Neural cell (in vitro differentiated cells): ENCODE results near the gene RNF225. TPM values are rescaled to one million over a fixed set of nuclear protein-coding genes. Genes with fewer than 3 reads are reported as not detected.
"Not testable (repeated sequence)": the region's sequence is repeated elsewhere in the genome, so short reads cannot be mapped to it uniquely, and the experiment has no call there.

Experiments
- H2AFZ ChIP-seq: fragments of 200-600, 300-800 bp; sonication (generic), shearing (Covaris generic); 2 replicates; pipeline ENCODE4 v1.6.0; 2014; ENCODE audit warnings: low read depth, mild to moderate bottlenecking, antibody characterized with exemption, low read length, moderate library complexity
- H3F3A ChIP-seq: fragments of 200-600 bp; shearing (Covaris generic); 2 replicates; pipeline ENCODE4 v1.6.1; 2016; ENCODE audit warnings: mild to moderate bottlenecking, moderate library complexity, mixed read lengths, antibody characterized with exemption, low read length; ENCODE audit not compliant: insufficient read depth, poor library complexity, severe bottlenecking
- H3K27ac ChIP-seq: fragments of 200-600, 300-800 bp; sonication (generic), shearing (Covaris generic); 2 replicates; pipeline ENCODE4 v1.5.1; 2014; ENCODE audit warnings: mild to moderate bottlenecking, low read length, moderate library complexity
- H3K27me3 ChIP-seq: fragments of 300-800, 200-600 bp; sonication (generic), shearing (Covaris generic); 2 replicates; pipeline ENCODE4 v1.6.0; 2014; ENCODE audit warnings: mild to moderate bottlenecking, low read depth, low read length, moderate library complexity; ENCODE audit not compliant: insufficient read depth
- H3K36me3 ChIP-seq: fragments of 300-800, 200-600 bp; sonication (generic), shearing (Covaris generic); 2 replicates; pipeline ENCODE4 v1.5.1; 2014; ENCODE audit warnings: mild to moderate bottlenecking, antibody characterized with exemption, low read length, moderate library complexity; ENCODE audit not compliant: insufficient read depth
- H3K4me2 ChIP-seq: fragments of 300-800, 200-600 bp; sonication (generic), shearing (Covaris generic); 2 replicates; pipeline ENCODE4 v1.6.0; 2014; ENCODE audit warnings: mild to moderate bottlenecking, low read length
- H3K4me3 ChIP-seq: fragments of 300-800, 200-600 bp; sonication (generic), shearing (Covaris generic); 2 replicates; pipeline ENCODE4 v1.5.1; 2014; ENCODE audit warnings: mild to moderate bottlenecking, low read length, moderate library complexity
- H3K79me2 ChIP-seq: fragments of 200-600 bp; shearing (Covaris generic); replicated peaks from 2 replicates; pipeline ENCODE4 v1.6.0; 2014; ENCODE audit warnings: mild to moderate bottlenecking, low read length, moderate library complexity; ENCODE audit not compliant: insufficient read depth
- H3K9ac ChIP-seq: fragments of 300-800, 200-600 bp; sonication (generic), shearing (Covaris generic); 2 replicates; pipeline ENCODE4 v1.6.1; 2016; ENCODE audit warnings: mild to moderate bottlenecking, low read length, mixed read lengths
- H3K9me2 ChIP-seq: fragments of 200-600 bp; shearing (Covaris generic); 2 replicates; pipeline ENCODE4 v1.6.1; 2016; ENCODE audit warnings: mild to moderate bottlenecking, low read length, mixed read lengths; ENCODE audit not compliant: insufficient read depth
- H3K9me3 ChIP-seq: fragments of 200-600, 300-800 bp; sonication (generic), shearing (Covaris generic); 2 replicates; pipeline ENCODE4 v1.6.1; 2016; ENCODE audit warnings: mild to moderate bottlenecking, mixed run types, low read length, moderate library complexity, mixed read lengths
- H4K20me1 ChIP-seq: fragments of 200-600 bp; shearing (Covaris generic); 2 replicates; pipeline ENCODE4 v1.6.1; 2016; ENCODE audit warnings: mild to moderate bottlenecking, mixed run types; ENCODE audit not compliant: insufficient read depth
- EP300 ChIP-seq: fragments of 450-650 bp; conservative IDR thresholded peaks from 2 replicates; pipeline ENCODE4 v1.6.1; 2014; ENCODE audit warnings: antibody characterized with exemption, mild to moderate bottlenecking, moderate library complexity; ENCODE audit not compliant: poor library complexity, severe bottlenecking
- EZH2 ChIP-seq: fragments of 200-600, 300-800 bp; shearing (Covaris generic), sonication (generic); IDR thresholded peaks from 2 replicates; pipeline ENCODE4 v1.6.1; 2014; ENCODE audit warnings: antibody characterized with exemption, low read length, borderline replicate concordance, mild to moderate bottlenecking; ENCODE audit not compliant: insufficient read depth, poor library complexity, severe bottlenecking
- MXI1 ChIP-seq: fragments of 450-650 bp; conservative IDR thresholded peaks from 2 replicates; pipeline ENCODE4 v1.6.1; 2014; ENCODE audit warnings: antibody characterized with exemption, mild to moderate bottlenecking; ENCODE audit not compliant: poor library complexity, severe bottlenecking
- POLR2AphosphoS5 ChIP-seq: IDR thresholded peaks from 2 replicates; pipeline ENCODE4 v1.6.1; 2012
- RAD21 ChIP-seq: fragments of 450-650 bp; conservative IDR thresholded peaks from 2 replicates; pipeline ENCODE4 v1.6.1; 2014; ENCODE audit warnings: antibody characterized with exemption, mild to moderate bottlenecking, moderate library complexity
- SMC3 ChIP-seq: fragments of 450-650 bp; conservative IDR thresholded peaks from 2 replicates; pipeline ENCODE4 v1.6.1; 2014; ENCODE audit warnings: antibody characterized with exemption, mild to moderate bottlenecking, moderate library complexity; ENCODE audit not compliant: poor library complexity
- TAF1 ChIP-seq: IDR thresholded peaks from 2 replicates; pipeline ENCODE4 v1.6.1; 2012; ENCODE audit warnings: low read depth
- polyA plus RNA-seq: library from polyadenylated mRNA; depleted of rRNA; stranded (reverse); fragments of >200 nt; gene quantifications from 2 replicates; pipeline ENCODE4 v1.2.3, GENCODE V29; 2014
- TF ChIP-seq, protein P1 (sequence below): fragments of 450-650 bp; IDR thresholded peaks from 2 replicates; pipeline ENCODE4 v1.5.1; 2014; ENCODE audit warnings: antibody characterized with exemption, mild to moderate bottlenecking, moderate library complexity; ENCODE audit not compliant: poor library complexity, severe bottlenecking
- TF ChIP-seq, protein P2 (sequence below): IDR thresholded peaks from 2 replicates; pipeline ENCODE4 v1.6.1; 2012; ENCODE audit warnings: borderline replicate concordance

RNF225 gene
- polyA plus RNA-seq, 1 donor from 2014 or later = not detected

DNA sequence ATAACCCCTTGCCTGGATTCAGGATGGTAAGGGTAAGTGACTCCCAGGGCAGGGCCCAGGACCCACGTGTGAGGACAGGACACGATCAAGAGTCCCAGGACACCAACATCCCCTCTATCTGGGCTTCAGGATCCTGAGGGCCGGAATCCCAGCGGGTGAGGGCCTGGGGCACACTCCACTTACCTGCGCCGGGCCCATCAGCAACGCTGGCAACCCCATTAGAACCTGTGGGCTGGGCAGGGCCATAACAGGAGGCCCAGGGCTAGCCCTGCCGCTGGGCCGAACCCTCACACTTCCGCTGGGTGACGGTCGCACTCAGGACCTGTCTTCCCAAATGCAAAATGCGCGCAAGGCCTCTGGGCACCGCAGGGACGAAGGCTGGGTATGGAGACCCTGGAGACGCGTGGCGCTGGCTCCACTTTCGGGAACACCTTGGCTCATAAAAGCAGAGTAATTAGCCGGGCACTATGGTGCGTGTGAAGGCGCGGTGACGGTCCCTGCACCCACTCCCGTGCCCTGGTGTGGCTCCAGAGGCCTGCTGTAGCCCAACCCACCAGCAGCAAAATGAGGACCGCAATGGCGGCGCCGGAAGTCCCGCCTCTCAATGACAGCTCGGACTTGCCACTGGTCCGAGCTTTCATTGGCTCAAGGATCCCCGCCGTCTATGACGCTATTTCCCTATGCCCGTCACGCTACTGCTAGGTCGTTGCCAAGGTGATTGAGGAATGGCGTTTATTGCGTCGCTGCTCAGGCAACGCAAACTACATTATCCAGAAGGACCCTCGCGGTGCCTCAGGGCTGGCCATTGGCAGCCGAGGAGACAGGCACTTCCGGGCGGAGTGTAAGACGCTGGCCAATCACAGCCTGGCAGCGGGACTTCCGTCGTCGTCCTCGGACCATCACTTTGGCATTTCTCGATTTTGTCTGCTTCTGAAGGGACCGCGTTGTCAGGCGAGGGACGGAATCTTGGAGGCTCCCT lies 44.4 kb downstream of the RNF225 start, which contains the start of gene ZNF132:
ZNF132 (minus strand) TSS at position 578 of the 979 bp plus-strand sequence; CDS start at position 246, 332 bp downstream.
- H3K27me3 ChIP-seq = no peaks in the 10 kb centered on the region
- peak within 1 kb of the TSS; percentile 76 for H3K4me3 ChIP-seq
- peaks cover 4% of the 10 kb centered on the region for H3K36me3 ChIP-seq
- no peaks in the 10 kb centered on the region for H3F3A ChIP-seq
- peaks cover 10% of the 10 kb centered on the region for H3K79me2 ChIP-seq
- peaks cover 2% of the 10 kb centered on the region for H3K9me3 ChIP-seq
- no peaks in the 10 kb centered on the region for H3K9me2 ChIP-seq
- peak within 1 kb of the TSS; percentile 79 for H3K27ac ChIP-seq
- peak within 1 kb of the TSS; percentile 81 for H3K9ac ChIP-seq
- peak within 1 kb of the TSS; percentile 68 for H3K4me2 ChIP-seq
- TF ChIP-seq, protein P1, sequence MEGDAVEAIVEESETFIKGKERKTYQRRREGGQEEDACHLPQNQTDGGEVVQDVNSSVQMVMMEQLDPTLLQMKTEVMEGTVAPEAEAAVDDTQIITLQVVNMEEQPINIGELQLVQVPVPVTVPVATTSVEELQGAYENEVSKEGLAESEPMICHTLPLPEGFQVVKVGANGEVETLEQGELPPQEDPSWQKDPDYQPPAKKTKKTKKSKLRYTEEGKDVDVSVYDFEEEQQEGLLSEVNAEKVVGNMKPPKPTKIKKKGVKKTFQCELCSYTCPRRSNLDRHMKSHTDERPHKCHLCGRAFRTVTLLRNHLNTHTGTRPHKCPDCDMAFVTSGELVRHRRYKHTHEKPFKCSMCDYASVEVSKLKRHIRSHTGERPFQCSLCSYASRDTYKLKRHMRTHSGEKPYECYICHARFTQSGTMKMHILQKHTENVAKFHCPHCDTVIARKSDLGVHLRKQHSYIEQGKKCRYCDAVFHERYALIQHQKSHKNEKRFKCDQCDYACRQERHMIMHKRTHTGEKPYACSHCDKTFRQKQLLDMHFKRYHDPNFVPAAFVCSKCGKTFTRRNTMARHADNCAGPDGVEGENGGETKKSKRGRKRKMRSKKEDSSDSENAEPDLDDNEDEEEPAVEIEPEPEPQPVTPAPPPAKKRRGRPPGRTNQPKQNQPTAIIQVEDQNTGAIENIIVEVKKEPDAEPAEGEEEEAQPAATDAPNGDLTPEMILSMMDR = no peak
- TF ChIP-seq EP300 (peak; percentile 75), MXI1 (peak; percentile 70), SMC3 (no peak), TAF1 (peak; percentile 59), POLR2AphosphoS5 (peak; percentile 75)
- TF ChIP-seq, protein P2, sequence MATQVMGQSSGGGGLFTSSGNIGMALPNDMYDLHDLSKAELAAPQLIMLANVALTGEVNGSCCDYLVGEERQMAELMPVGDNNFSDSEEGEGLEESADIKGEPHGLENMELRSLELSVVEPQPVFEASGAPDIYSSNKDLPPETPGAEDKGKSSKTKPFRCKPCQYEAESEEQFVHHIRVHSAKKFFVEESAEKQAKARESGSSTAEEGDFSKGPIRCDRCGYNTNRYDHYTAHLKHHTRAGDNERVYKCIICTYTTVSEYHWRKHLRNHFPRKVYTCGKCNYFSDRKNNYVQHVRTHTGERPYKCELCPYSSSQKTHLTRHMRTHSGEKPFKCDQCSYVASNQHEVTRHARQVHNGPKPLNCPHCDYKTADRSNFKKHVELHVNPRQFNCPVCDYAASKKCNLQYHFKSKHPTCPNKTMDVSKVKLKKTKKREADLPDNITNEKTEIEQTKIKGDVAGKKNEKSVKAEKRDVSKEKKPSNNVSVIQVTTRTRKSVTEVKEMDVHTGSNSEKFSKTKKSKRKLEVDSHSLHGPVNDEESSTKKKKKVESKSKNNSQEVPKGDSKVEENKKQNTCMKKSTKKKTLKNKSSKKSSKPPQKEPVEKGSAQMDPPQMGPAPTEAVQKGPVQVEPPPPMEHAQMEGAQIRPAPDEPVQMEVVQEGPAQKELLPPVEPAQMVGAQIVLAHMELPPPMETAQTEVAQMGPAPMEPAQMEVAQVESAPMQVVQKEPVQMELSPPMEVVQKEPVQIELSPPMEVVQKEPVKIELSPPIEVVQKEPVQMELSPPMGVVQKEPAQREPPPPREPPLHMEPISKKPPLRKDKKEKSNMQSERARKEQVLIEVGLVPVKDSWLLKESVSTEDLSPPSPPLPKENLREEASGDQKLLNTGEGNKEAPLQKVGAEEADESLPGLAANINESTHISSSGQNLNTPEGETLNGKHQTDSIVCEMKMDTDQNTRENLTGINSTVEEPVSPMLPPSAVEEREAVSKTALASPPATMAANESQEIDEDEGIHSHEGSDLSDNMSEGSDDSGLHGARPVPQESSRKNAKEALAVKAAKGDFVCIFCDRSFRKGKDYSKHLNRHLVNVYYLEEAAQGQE = peak; percentile 43
- H2AFZ ChIP-seq = peak within 1 kb of the TSS; percentile 67
- H4K20me1 ChIP-seq = no peaks in the 10 kb centered on the region

DNA sequence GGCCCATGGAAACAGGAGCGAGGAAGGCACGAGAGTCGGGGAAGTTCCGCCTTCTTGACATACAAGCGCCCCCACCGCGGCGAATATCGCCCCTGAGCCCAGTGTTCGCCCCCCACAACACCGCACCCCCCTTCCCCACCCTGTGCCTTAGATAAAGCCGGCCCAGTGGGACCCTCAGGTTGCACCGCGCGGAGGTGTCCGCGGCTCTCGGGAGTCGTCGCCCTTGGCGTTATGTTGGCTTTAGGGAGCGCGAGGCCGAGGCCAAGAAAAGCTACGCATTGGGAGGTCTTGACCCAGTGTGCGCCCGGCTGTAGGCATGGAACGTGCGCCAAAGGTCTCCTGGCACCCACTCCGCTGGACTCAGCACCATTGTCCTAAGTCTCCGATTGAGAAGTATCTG lies 45.1 kb downstream of the RNF225 start:
- peaks cover 10% of the 10 kb centered on the region for H3K79me2 ChIP-seq
- H4K20me1 ChIP-seq = no peaks in the 10 kb centered on the region
- H3F3A ChIP-seq = no peaks in the 10 kb centered on the region
- peak overlapping the region; percentile 74 for H3K27ac ChIP-seq
- H3K4me3 ChIP-seq = peak overlapping the region; percentile 76
- H3K36me3 ChIP-seq = no peaks in the 10 kb centered on the region
- peak overlapping the region; percentile 58 for H3K9ac ChIP-seq
- H3K9me2 ChIP-seq = no peaks in the 10 kb centered on the region
- TF ChIP-seq MXI1 (no peak), EP300 (no peak), SMC3 (no peak), POLR2AphosphoS5 (no peak), TAF1 (no peak), EZH2 (no peak), RAD21 (no peak)
- TF ChIP-seq, protein P1 = no peak
- TF ChIP-seq, protein P2 = no peak
- H3K9me3 ChIP-seq = no peaks in the 10 kb centered on the region
- peak overlapping the region; percentile 67 for H2AFZ ChIP-seq
- no peaks in the 10 kb centered on the region for H3K27me3 ChIP-seq
- peak overlapping the region; percentile 24 for H3K4me2 ChIP-seq

- H2AFZ ChIP-seq, H3K36me3 ChIP-seq, H3K79me2 ChIP-seq, H3K4me2 ChIP-seq, H3K4me3 ChIP-seq, H3K27me3 ChIP-seq, H3K9me3 ChIP-seq, H3F3A ChIP-seq, H3K27ac ChIP-seq, H3K9ac ChIP-seq, H4K20me1 ChIP-seq, H3K9me2 ChIP-seq: not testable (repeated sequence)
Measured at GRCh38 chr19:58442986-58443385, 47.5 kb downstream of the RNF225 start.
